ENCODE measurements around the gene CTH. TPM values are rescaled to one million over a fixed set of nuclear protein-coding genes. Genes with fewer than 3 reads are reported as not detected.
"Not testable (repeated sequence)": the region's sequence is repeated elsewhere in the genome, so short reads cannot be mapped to it uniquely, and the experiment has no call there.

The CTH gene
- total RNA-seq, 1 experiment from 2014 or later: 15.9 TPM

DNA sequence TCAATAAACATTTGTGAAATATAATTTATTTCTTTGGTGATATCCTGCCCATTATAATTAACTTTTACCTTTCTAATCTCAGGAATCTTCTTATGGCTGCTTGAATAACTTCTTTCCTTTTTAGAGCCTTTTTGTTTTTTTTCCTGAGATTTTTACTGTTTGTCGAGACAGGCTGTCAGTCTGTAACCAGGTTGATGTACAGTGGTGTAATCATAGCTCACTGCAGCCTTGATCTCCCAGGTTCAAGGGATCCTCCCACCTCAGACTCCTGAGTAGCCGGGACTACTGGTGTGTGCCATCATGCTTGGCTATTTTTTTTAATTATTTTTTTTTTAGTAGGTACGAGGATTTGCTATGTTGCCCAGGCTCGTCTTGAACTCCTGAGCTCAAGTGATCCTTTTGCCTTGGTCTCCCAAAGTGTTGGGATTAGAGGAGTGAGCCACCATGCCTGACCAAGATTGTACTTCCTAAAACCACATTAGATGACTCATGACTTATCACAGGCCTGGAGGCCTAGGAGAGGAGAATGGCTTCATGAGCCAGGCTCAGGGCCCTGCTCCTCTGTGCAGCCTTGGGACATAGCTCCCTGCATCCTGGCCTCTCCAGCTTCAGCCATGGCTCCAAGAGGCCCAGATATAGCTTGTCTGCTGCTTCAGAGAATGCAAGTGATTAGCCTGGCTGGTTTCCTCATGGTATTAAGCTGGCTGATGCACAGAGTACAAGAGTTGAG lies 48.6 kb downstream of the CTH start:
- BruUV-seq (replicated peaks): no TSS peak
- Mint-ChIP-seq H3K27me3 (ENCODE audit: unreplicated experiment) (no peaks in the 10 kb centered on the region), H3K9me3 (ENCODE audit: low read depth, unreplicated experiment) (no peaks in the 10 kb centered on the region), H3K36me3 (ENCODE audit: insufficient read depth, unreplicated experiment) (no peaks in the 10 kb centered on the region), H3K27ac (ENCODE audit: unreplicated experiment) (no peak overlapping the region), H3K4me3 (ENCODE audit: low read depth, unreplicated experiment) (no peak overlapping the region), H3K4me1 (ENCODE audit: low read depth, unreplicated experiment) (no peaks in the 10 kb centered on the region)
- CTCF ChIA-PET: no interaction called here
- no peak for DNase-seq
- intact Hi-C loops (cut with micrococcal nuclease; ENCODE audit: unreplicated experiment): no loop called here
- TF ChIP-seq, protein P1, sequence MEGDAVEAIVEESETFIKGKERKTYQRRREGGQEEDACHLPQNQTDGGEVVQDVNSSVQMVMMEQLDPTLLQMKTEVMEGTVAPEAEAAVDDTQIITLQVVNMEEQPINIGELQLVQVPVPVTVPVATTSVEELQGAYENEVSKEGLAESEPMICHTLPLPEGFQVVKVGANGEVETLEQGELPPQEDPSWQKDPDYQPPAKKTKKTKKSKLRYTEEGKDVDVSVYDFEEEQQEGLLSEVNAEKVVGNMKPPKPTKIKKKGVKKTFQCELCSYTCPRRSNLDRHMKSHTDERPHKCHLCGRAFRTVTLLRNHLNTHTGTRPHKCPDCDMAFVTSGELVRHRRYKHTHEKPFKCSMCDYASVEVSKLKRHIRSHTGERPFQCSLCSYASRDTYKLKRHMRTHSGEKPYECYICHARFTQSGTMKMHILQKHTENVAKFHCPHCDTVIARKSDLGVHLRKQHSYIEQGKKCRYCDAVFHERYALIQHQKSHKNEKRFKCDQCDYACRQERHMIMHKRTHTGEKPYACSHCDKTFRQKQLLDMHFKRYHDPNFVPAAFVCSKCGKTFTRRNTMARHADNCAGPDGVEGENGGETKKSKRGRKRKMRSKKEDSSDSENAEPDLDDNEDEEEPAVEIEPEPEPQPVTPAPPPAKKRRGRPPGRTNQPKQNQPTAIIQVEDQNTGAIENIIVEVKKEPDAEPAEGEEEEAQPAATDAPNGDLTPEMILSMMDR (IDR thresholded peaks at IDR 0.05; ENCODE audit: unreplicated experiment): no peak

DNA sequence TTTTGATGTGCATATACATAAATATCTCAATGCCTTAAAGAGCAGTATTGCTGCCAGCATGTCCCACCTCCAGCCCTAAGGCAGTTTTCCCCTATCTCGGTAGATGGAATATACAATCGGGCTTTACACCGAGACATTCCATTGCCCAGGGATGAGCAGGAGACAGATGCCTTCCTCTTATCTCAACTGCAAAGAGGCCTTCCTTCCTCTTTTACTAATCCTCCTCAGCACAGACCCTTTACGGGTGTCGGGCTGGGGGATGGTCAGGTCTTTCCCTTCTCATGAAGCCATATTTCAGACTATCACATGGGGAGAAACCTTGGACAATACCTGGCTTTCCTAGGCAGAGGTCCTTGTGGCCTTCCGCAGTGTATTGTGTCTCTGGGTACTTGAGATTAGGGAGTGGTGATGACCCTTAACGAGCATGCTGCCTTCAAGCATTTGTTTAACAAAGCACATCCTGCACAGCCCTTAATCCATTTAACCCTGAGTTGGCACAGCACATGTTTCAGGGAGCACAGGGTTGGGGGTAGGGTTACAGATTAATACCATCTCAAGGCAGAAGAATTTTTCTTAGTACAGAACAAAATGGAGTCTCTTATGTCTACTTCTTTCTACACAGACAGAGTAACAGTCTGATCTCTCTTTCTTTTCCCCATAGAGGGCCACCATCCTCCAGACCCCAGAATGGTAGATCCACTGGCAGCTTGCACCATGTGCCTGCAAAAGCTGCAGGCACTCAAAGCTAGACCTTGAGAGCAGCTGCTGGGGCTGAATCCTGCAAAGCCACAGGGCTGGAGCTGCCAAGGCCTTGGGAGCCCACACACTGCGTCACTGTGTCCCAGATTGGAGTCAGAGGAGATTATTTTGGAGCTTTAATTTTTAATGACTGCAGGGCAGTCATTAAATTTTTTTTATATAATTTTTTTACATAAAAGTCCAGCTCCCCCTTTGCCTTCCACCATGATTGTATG lies 50.0 kb downstream of the CTH start:
- H3K4me1 Mint-ChIP-seq (ENCODE audit: low read depth, unreplicated experiment); H3K36me3 Mint-ChIP-seq (ENCODE audit: insufficient read depth, unreplicated experiment); CTCF ChIA-PET; H3K4me3 Mint-ChIP-seq (ENCODE audit: low read depth, unreplicated experiment); DNase-seq; H3K27me3 Mint-ChIP-seq (ENCODE audit: unreplicated experiment); BruUV-seq (replicated peaks); H3K27ac Mint-ChIP-seq (ENCODE audit: unreplicated experiment); intact Hi-C loops (cut with micrococcal nuclease; ENCODE audit: unreplicated experiment); H3K9me3 Mint-ChIP-seq (ENCODE audit: low read depth, unreplicated experiment): not testable (repeated sequence)

DNA sequence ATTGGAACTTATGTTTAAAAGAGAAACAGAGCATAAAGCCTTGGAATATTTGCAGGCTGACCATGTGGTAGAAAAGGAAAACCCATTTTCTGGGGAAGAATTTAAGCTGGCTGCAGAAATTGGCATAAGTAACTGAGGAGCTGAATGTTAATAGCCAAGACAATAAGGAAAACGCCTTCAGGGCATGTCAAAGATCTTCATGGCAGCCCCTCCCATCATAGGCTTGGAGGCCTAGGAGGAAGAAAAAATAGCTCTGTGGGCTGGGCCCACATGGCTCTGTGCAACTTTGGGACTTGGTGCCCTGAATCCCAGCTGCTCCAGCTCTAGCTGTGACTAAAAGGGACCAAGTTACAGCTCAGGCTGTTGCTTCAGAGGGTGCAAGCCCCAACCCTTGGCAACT lies 51.5 kb downstream of the CTH start:
- Mint-ChIP-seq H3K9me3 (ENCODE audit: low read depth, unreplicated experiment) (no peaks in the 10 kb centered on the region), H3K36me3 (ENCODE audit: insufficient read depth, unreplicated experiment) (no peaks in the 10 kb centered on the region), H3K4me3 (ENCODE audit: low read depth, unreplicated experiment) (no peak overlapping the region), H3K27me3 (ENCODE audit: unreplicated experiment) (no peaks in the 10 kb centered on the region), H3K27ac (ENCODE audit: unreplicated experiment) (no peak overlapping the region), H3K4me1 (ENCODE audit: low read depth, unreplicated experiment) (no peaks in the 10 kb centered on the region)
- no peak for DNase-seq
- no TSS peak for BruUV-seq (replicated peaks)
- CTCF ChIA-PET: no interaction called here
- intact Hi-C loops (cut with micrococcal nuclease; ENCODE audit: unreplicated experiment): no loop called here
- TF ChIP-seq, protein P1 (IDR thresholded peaks at IDR 0.05; ENCODE audit: unreplicated experiment): no peak

DNA sequence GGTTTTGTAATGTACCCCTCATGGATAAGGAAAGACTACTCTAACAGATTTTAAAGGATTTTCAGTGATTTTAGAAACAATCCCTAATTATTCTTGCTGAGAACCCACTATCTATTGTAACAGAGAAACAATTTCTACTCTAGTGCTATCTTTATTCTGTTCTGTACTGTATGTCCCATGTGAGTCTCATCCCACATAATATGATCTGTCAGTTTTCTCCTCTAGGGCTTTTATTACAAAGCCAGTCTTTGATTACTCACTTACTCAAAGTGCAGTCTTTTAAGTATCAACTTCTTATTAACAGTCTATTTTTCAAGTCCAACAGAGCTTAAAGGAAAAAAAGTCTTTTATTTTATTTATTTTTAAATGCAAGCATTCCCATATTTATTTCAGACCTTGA lies 54.8 kb downstream of the CTH start:
- Mint-ChIP-seq H3K27ac (ENCODE audit: unreplicated experiment) (no peak overlapping the region), H3K4me3 (ENCODE audit: low read depth, unreplicated experiment) (no peak overlapping the region), H3K27me3 (ENCODE audit: unreplicated experiment) (no peaks in the 10 kb centered on the region), H3K4me1 (ENCODE audit: low read depth, unreplicated experiment) (no peaks in the 10 kb centered on the region), H3K36me3 (ENCODE audit: insufficient read depth, unreplicated experiment) (no peaks in the 10 kb centered on the region), H3K9me3 (ENCODE audit: low read depth, unreplicated experiment) (no peaks in the 10 kb centered on the region)
- TF ChIP-seq, protein P1 (IDR thresholded peaks at IDR 0.05; ENCODE audit: unreplicated experiment): no peak
- intact Hi-C loops (cut with micrococcal nuclease; ENCODE audit: unreplicated experiment): no loop called here
- no peak for DNase-seq
- CTCF ChIA-PET: no interaction called here
- BruUV-seq (replicated peaks): no TSS peak

Measured in Calu3 (cell line).